ENCODE data around the gene KCNJ14. TPM values are rescaled to one million over a fixed set of nuclear protein-coding genes. Genes with fewer than 3 reads are reported as not detected.
A peak's percentile ranks its signal among the peaks of the same experiment; 100 is the strongest.

The KCNJ14 gene
- total and polyA plus RNA-seq, 2 of the 8 experiments (the other 6 are each of a cell fraction or from before 2014, with no cell fraction given), result 0.45 to 0.89 TPM

DNA sequence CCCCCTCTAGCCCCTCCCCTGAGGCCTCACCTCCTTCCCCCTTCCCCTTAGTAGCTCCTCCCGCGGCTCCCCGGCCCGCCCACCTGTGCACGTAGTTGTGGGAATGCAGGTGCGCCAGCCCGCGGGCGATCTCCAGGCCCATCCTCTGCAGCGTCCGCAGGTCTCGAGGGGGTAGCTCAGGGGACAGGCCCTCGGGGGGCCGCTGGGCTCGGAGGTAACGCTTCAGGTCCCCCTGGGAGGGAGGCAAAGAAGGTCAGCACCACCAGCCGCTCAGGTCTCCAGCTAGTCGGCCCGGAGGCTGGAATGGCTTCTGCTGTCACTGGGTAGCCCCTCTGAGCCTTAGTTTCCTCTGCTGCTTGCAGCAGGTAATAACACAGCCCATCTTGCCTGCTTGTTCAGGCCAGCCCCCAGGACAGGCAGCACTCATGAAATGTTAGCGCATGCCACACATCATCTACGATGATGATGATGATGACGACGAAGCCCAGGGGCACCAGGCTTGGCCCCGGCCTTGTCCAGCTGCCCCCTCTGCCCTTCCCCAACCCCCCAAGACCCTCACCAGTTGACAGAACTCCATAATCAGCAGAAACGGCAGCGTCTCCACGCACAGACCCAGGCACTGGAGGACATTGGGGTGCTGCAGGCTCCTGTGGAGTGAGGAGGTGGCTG lies 47.1 kb downstream of the KCNJ14 start:
- Histone ChIP-seq H2BK5ac (ENCODE audit: low read depth, low read length) (no peak overlapping the region; the same call in 1 of the 2 replicates), H2BK20ac (ENCODE audit: low read length) (no peak overlapping the region), H3K18ac (ENCODE audit: extremely low read depth, low read length) (peak overlapping the region; percentile 48; the same call in 1 of the 2 replicates), H3K9me3 (ENCODE audit: insufficient read depth in 2 of 2, low read depth in 1 of 2, low read length in 1 of 2) (no peaks in the 10 kb centered on the region), H3K23ac (ENCODE audit: insufficient read length) (no peak overlapping the region), H4K20me1 (replicated peaks in 1 of 2; ENCODE audit: control insufficient read depth in 1 of 2, insufficient read depth in 2 of 2, low read length in 2 of 2) (peaks cover 0 to 1% of the 10 kb centered on the region in 2 experiments), H3K27me3 (replicated peaks in 1 of 4; ENCODE audit: control insufficient read depth in 3 of 4, extremely low read depth in 1 of 4, insufficient read depth in 3 of 4, low read length in 3 of 4) (no peaks in the 10 kb centered on the region), H3K79me1 (ENCODE audit: low read depth, low read length) (no peaks in the 10 kb centered on the region), H3K4me1 (replicated peaks in 1 of 4; ENCODE audit: control insufficient read depth in 3 of 4, insufficient read depth in 4 of 4, low read length in 3 of 4) (peaks cover 0 to 14% (median 12%) of the 10 kb centered on the region in 4 experiments; a peak in 6 of 7 replicates), H2BK120ac (replicated peaks; ENCODE audit: low read depth, low read length) (no peak overlapping the region), H2BK12ac (ENCODE audit: low read depth, low read length) (peak overlapping the region; percentile 96; the same call in 1 of the 2 replicates), H4K5ac (ENCODE audit: insufficient read length, low read depth, low read length) (peak overlapping the region; percentile 23), H3K4ac (replicated peaks; ENCODE audit: insufficient read length, low read depth, low read length) (no peak overlapping the region), H3K27ac (ENCODE audit: low read depth, low read length) (no peak overlapping the region), H3K36me3 (ENCODE audit: control insufficient read depth in 2 of 4, insufficient read depth in 4 of 4, low read length in 3 of 4) (no peaks in the 10 kb centered on the region; a peak in 1 of 8 replicates), H3K9ac (replicated peaks in 1 of 4; ENCODE audit: extremely low read depth in 1 of 4, low read depth in 3 of 4, low read length in 3 of 4) (peak overlapping the region in 1 of 4 experiments; percentile 36; a peak in 1 of 7 replicates), H2BK15ac (ENCODE audit: low read length) (no peak overlapping the region), H3K79me2 (ENCODE audit: control insufficient read depth in 1 of 2, insufficient read depth in 2 of 2, low read length in 2 of 2) (no peaks in the 10 kb centered on the region), H3K14ac (ENCODE audit: insufficient read length) (no peak overlapping the region), H3K4me3 (ENCODE audit: extremely low read depth in 1 of 4, insufficient read depth in 2 of 4, low read depth in 3 of 4, low read length in 4 of 4) (peak overlapping the region; percentile 29 to 59 (median 42); a peak in 7 of 8 replicates), H2AK5ac (ENCODE audit: low read depth, low read length) (no peak overlapping the region), H3K56ac (replicated peaks; ENCODE audit: insufficient read length, low read depth, low read length) (no peak overlapping the region), H3K4me2 (ENCODE audit: insufficient read depth in 1 of 2, low read depth in 2 of 2, low read length in 2 of 2) (peak overlapping the region; percentile 68 to 92), H3K23me2 (ENCODE audit: low read depth, low read length) (peaks cover 8% of the 10 kb centered on the region; the same call in 1 of the 2 replicates), H4K8ac (ENCODE audit: extremely low read depth, insufficient read depth, low read length) (peak overlapping the region; percentile 73), H4K91ac (replicated peaks; ENCODE audit: insufficient read length, low read length) (peak overlapping the region; percentile 11), H2AFZ (ENCODE audit: low read length) (no peak overlapping the region)
- 45% methylated on average over 18 of the region's 27 CpGs; no CpG with 5 or more reads in 1 of the 2 experiments for WGBS, 2 experiments (ENCODE audit: extremely low coverage in 1 of 2, insufficient coverage in 1 of 2, insufficient read length in 1 of 2, insufficient replicate concordance in 2 of 2, low coverage in 1 of 2, low lambda C conversion rate in 2 of 2, missing lambda C conversion rate in 1 of 2)
- FAIRE-seq, result no peak
- no peak for DNase-seq (ENCODE audit: low read depth in 1 of 2, low spot score in 2 of 2)
- TF ChIP-seq TEAD4 (IDR thresholded peaks at IDR 0.05; ENCODE audit: low read depth, low read length) (0 out of 2 replicates have a peak, but pooled peaks have one; percentile 5), RBBP5 (IDR thresholded peaks at IDR 0.05; ENCODE audit: borderline replicate concordance, low read depth, low read length) (peak; percentile 25; the same call in 1 of the 2 replicates), POLR2AphosphoS5 (IDR thresholded peaks at IDR 0.05; ENCODE audit: low read depth, low read length) (0 out of 2 replicates have a peak, but pooled peaks have one; percentile 14), CREB1 (IDR thresholded peaks at IDR 0.05) (0 out of 2 replicates have a peak, but pooled peaks have one; percentile 29), SIX5 (IDR thresholded peaks at IDR 0.05; ENCODE audit: low read depth, low read length) (no peak), ASH2L (IDR thresholded peaks at IDR 0.05; ENCODE audit: low read length) (peak; percentile 14), TBP (IDR thresholded peaks at IDR 0.05; ENCODE audit: low read depth, low read length) (no peak)
- CTCF ChIA-PET (ENCODE audit: partially characterized antibody), result interaction anchor here (0.6 to 9.6 kb wide), 6 partner anchors 12 to 149 kb away, joined by 3 to 353 read pairs (median 4); no protein-coding TSS in a partner anchor
- POLR2A ChIA-PET (ENCODE audit: partially characterized antibody), result interaction anchor here (0.7 to 9.5 kb wide), 6 partner anchors 11 to 128 kb away, joined by 3 to 59 read pairs (median 5); partner anchors contain the start of genes FAM83E, RPL18 and SPHK2

All from H1 (cell line).